ENCODE data around the gene ZC3H12D. TPM values are rescaled to one million over a fixed set of nuclear protein-coding genes. Genes with fewer than 3 reads are reported as not detected.

Gene ZC3H12D
- total and polyA plus RNA-seq, 11 donors, result 0.14 to 3.0 (median 0.42) TPM

GRCh38 chr6:149510793-149511512 lies 26.1 kb upstream of the ZC3H12D start:
- Histone ChIP-seq H3K27me3 (no peaks in the 10 kb centered on the region), H3K27ac (no peak overlapping the region), H3K9me3 (no peaks in the 10 kb centered on the region), H3K36me3 (peaks cover 0 to 83% (median 55%) of the 10 kb centered on the region in 9 donors), H3K4me3 (no peak overlapping the region), H3K4me1 (no peaks in the 10 kb centered on the region)
- ATAC-seq, result peak in 1 of 4 donors; percentile 42
- no peak for TF ChIP-seq CTCF (IDR thresholded peaks at IDR 0.05)
- no peak for TF ChIP-seq POLR2A (IDR thresholded peaks at IDR 0.05)
- DNase-seq, result no peak
- intact Hi-C loops (cut with DNase I), result loop anchor here in 4 of 10 donors (10.0 kb wide), 2 partner anchors 56 to 76 kb away; no protein-coding TSS in a partner anchor
- WGBS, 4 donors, result 85 to 90% (median 87%) methylated on average over 4 of the region's 4 CpGs

DNA sequence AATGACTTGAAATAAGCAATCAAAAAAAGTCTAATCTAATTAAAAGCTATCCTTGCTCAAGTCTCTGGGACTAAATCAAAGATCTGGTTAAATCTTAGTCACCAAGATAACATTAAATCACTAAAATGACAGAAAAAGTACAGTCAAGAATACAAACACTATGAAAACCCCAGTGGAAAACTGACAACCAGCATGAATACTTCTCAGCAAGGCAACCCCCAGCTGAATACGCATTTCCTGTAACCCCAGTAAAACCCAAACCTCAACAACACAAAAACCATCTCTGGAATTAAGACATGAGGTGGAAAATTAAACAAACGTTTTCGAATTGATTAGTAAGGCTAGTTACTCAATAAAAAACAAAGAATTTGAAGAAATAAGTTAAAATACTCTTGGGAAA lies 23.7 kb upstream of the ZC3H12D start:
- no peaks in the 10 kb centered on the region for H3K9me3 ChIP-seq
- H3K27me3 ChIP-seq, result no peaks in the 10 kb centered on the region
- no peak overlapping the region for H3K4me3 ChIP-seq
- H3K36me3 ChIP-seq, result peaks cover 0 to 88% (median 57%) of the 10 kb centered on the region in 9 donors
- intact Hi-C loops (cut with DNase I), result no loop called here
- no peak for TF ChIP-seq CTCF (IDR thresholded peaks at IDR 0.05)
- no peak for TF ChIP-seq POLR2A (IDR thresholded peaks at IDR 0.05)
- no peak for DNase-seq
- H3K4me1 ChIP-seq, result no peaks in the 10 kb centered on the region
- ATAC-seq, result no peak
- H3K27ac ChIP-seq, result no peak overlapping the region
- WGBS, 4 donors, result 76 to 78% (median 77%) methylated on average over 3 of the region's 3 CpGs

DNA sequence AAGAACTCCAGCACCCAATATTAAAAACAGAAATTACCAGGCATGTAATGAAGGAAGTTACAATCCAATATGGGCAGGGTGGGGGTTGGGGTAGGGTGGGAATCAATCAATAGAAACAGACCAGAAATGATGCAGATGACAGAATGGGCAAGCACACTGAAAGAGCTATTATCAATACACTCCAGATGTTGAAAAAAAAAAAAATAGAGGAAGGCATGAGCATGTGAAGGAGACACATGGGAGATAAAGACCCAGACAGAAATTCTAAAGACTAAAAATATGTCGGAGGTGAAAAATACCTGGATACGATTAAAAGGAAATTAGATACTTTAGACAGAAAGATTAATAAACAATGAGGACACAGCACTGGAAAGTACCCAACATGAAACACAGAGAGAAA lies 19.1 kb upstream of the ZC3H12D start:
- intact Hi-C loops (cut with DNase I), result no loop called here
- ATAC-seq, result no peak
- Histone ChIP-seq H3K27me3 (no peaks in the 10 kb centered on the region), H3K27ac (no peak overlapping the region), H3K4me1 (peaks cover 0 to 10% (median 2%) of the 10 kb centered on the region in 12 donors), H3K36me3 (peaks cover 0 to 70% (median 29%) of the 10 kb centered on the region in 9 donors), H3K4me3 (no peak overlapping the region), H3K9me3 (no peaks in the 10 kb centered on the region)
- WGBS, 4 donors, result 66 to 82% (median 80%) methylated on average over 2 of the region's 2 CpGs
- no peak for DNase-seq
- TF ChIP-seq POLR2A (IDR thresholded peaks at IDR 0.05) (no peak), CTCF (IDR thresholded peaks at IDR 0.05) (no peak)

DNA sequence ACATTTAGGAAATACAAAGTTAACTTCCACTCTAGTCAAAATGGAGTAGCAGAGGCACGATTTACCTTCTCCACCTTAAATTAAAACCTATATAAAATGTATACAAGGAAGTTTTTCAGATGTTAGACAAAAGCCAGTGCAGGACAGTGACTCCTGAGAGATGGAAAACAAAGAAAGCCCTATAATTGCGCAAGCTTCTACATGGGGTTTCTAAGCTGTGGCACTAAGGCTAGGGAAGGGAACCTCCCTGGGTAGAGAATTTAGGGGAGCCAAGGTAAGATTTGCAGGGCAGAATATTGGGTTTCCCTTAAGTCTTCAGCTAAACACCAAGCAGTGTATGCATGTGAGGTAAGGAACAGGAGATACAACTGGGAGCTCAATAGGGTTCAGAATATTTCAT lies 18.5 kb upstream of the ZC3H12D start:
- no peak for DNase-seq
- intact Hi-C loops (cut with DNase I), result no loop called here
- Histone ChIP-seq H3K27ac (no peak overlapping the region), H3K4me3 (no peak overlapping the region), H3K9me3 (no peaks in the 10 kb centered on the region), H3K27me3 (no peaks in the 10 kb centered on the region), H3K4me1 (peaks cover 0 to 15% (median 2%) of the 10 kb centered on the region in 12 donors), H3K36me3 (peaks cover 0 to 64% (median 29%) of the 10 kb centered on the region in 9 donors)
- WGBS, 4 donors, result 95 to 96% (median 96%) methylated on average over 2 of the region's 2 CpGs
- no peak for TF ChIP-seq CTCF (IDR thresholded peaks at IDR 0.05)
- no peak for TF ChIP-seq POLR2A (IDR thresholded peaks at IDR 0.05)
- no peak for ATAC-seq

All from heart left ventricle (tissue), 16 donors.